Neutrophil (primary cell): Measurements from ENCODE around the gene TMEM14C.
"Not testable (repeated sequence)": the region's sequence is repeated elsewhere in the genome, so short reads cannot be mapped to it uniquely, and the experiment has no call there.

Experiments used
- H3K27ac ChIP-seq: fragments of 200-600 bp; sonication (generic); 2 replicates; pipeline ENCODE4 v1.5.1; 2016; ENCODE audit warnings: mild to moderate bottlenecking, moderate library complexity
- H3K27me3 ChIP-seq: fragments of 200-600 bp; sonication (generic); 2 replicates; pipeline ENCODE4 v1.6.0; 2016; ENCODE audit warnings: mild to moderate bottlenecking
- H3K36me3 ChIP-seq: fragments of 200-600 bp; sonication (generic); 2 replicates; pipeline ENCODE4 v1.5.1; 2017
- H3K4me1 ChIP-seq, 2 experiments: fragments of 200-600 bp in 1 of 2; sonication (generic) in 1 of 2; 1 replicate in 1 of 2; 2 replicates in 1 of 2; pipeline versions ENCODE4 v1.5.1 to v1.6.1; 2013 to 2016; ENCODE audit warnings: low read depth in 1 of 2, low read length in 1 of 2, mild to moderate bottlenecking in 1 of 2, moderate library complexity in 1 of 2; ENCODE audit not compliant: control insufficient read depth in 1 of 2, insufficient read depth in 1 of 2
- H3K4me3 ChIP-seq, 2 experiments: fragments of 200-600 bp in 1 of 2; sonication (generic) in 1 of 2; 1 replicate in 1 of 2; 2 replicates in 1 of 2; pipeline ENCODE4 v1.5.1; 2013 to 2016; ENCODE audit warnings: low read depth in 1 of 2, low read length in 1 of 2, mild to moderate bottlenecking in 1 of 2, moderate library complexity in 1 of 2
- H3K9me3 ChIP-seq: fragments of 200-600 bp; sonication (generic); 2 replicates; pipeline ENCODE4 v1.5.1; 2016
- TF ChIP-seq, protein P1 (sequence below): fragments of 200-600 bp; sonication (generic); IDR thresholded peaks from 2 replicates; pipeline ENCODE4 v1.5.1; 2016; ENCODE audit warnings: antibody characterized with exemption

TMEM14C gene

GRCh38 chr6:10745116-10745515 lies 22.2 kb downstream of the TMEM14C start:
- Histone ChIP-seq H3K9me3 (no peaks in the 10 kb centered on the region), H3K27ac (no peak overlapping the region), H3K36me3 (no peaks in the 10 kb centered on the region), H3K27me3 (no peaks in the 10 kb centered on the region), H3K4me3 (no peak overlapping the region), H3K4me1 (peaks cover 14 to 21% of the 10 kb centered on the region in 2 experiments)
- TF ChIP-seq, protein P1, sequence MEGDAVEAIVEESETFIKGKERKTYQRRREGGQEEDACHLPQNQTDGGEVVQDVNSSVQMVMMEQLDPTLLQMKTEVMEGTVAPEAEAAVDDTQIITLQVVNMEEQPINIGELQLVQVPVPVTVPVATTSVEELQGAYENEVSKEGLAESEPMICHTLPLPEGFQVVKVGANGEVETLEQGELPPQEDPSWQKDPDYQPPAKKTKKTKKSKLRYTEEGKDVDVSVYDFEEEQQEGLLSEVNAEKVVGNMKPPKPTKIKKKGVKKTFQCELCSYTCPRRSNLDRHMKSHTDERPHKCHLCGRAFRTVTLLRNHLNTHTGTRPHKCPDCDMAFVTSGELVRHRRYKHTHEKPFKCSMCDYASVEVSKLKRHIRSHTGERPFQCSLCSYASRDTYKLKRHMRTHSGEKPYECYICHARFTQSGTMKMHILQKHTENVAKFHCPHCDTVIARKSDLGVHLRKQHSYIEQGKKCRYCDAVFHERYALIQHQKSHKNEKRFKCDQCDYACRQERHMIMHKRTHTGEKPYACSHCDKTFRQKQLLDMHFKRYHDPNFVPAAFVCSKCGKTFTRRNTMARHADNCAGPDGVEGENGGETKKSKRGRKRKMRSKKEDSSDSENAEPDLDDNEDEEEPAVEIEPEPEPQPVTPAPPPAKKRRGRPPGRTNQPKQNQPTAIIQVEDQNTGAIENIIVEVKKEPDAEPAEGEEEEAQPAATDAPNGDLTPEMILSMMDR, result no peak

DNA sequence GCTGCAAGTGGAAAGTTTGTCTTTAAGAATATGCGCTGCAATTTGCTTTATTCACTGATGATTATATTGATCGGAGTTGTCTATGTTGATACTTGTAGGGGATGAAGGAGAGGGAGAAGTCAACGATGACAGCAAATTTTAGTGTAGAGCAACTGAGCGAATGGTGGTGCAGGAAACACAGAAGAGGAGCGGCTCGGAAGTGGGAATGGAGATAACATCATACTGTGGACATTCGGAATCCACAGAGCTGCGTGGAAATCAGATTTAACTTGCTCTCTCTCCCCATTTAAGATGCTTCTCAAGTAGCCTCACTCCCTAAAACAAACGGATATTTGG lies 24.0 kb downstream of the TMEM14C start:
- Histone ChIP-seq H3K4me3 (peak overlapping the region; percentile 64 to 77), H3K9me3 (no peaks in the 10 kb centered on the region), H3K36me3 (peaks cover 13% of the 10 kb centered on the region), H3K27ac (peak overlapping the region; percentile 86), H3K4me1 (peaks cover 14 to 21% of the 10 kb centered on the region in 2 experiments), H3K27me3 (no peaks in the 10 kb centered on the region)
- TF ChIP-seq, protein P1, result no peak

DNA sequence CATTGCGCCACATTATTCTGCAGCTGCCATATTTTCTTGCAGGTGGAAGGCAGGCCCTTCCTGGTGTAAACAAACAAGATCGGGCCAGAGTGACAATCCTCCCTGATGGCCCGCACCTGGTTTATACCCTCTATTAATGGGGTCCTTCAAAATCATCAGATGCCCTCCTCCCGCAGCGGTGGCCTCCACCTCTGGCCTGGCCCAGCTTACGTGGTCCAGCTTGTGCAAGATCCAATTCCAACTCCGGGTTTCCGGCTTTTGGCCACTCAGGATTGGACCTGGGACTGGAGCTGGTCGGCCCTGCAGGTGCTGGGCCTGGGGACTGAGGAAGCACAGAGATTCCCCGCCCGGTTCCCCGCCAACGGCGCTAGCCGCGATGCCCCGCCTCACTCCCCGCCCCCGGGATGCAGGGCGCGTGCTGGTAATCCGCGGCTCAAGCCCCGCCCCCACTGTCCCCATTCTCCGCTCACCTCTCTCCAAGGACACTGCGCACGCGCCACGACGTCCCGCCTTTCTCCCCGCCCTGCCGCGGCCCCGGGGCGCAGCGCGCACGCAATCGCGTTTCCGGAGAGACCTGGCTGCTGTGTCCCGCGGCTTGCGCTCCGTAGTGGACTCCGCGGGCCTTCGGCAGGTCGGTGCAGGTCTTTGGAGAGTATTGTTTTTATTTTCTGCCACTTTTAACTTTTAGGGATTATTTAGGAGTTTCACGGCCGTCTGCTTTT lies 24.5 kb downstream of the TMEM14C start, which contains the start of gene TMEM14B:
TSS of gene TMEM14B (plus strand) at position 555 of the 722 bp plus-strand sequence. CDS start 1,441 bp downstream, outside the sequence.
- peaks cover 14 to 21% of the 10 kb centered on the region in 2 experiments for H3K4me1 ChIP-seq
- no peaks in the 10 kb centered on the region for H3K9me3 ChIP-seq
- H3K36me3 ChIP-seq, result peaks cover 16% of the 10 kb centered on the region
- H3K4me3 ChIP-seq, result peak within 1 kb of the TSS; percentile 64 to 77
- TF ChIP-seq, protein P1, result peak; percentile 44
- H3K27ac ChIP-seq, result peak within 1 kb of the TSS; percentile 86
- no peaks in the 10 kb centered on the region for H3K27me3 ChIP-seq

- no peak overlapping the region for H3K27ac ChIP-seq
Measured at GRCh38 chr6:10749734-10750133, 26.9 kb downstream of the TMEM14C start.

GRCh38 chr6:10750568-10750967 lies 27.7 kb downstream of the TMEM14C start:
- peaks cover 47% of the 10 kb centered on the region for H3K36me3 ChIP-seq
- not testable (repeated sequence) for H3K27ac ChIP-seq, H3K4me3 ChIP-seq, H3K27me3 ChIP-seq, H3K9me3 ChIP-seq
- H3K4me1 ChIP-seq, result peaks cover 14 to 21% of the 10 kb centered on the region in 2 experiments

More at GRCh38 chr6:10749734-10750133, 26.9 kb downstream of the TMEM14C start:
- Histone ChIP-seq H3K4me1 (peaks cover 14 to 21% of the 10 kb centered on the region in 2 experiments), H3K27me3 (no peaks in the 10 kb centered on the region), H3K36me3 (peaks cover 39% of the 10 kb centered on the region), H3K4me3 (no peak overlapping the region), H3K9me3 (no peaks in the 10 kb centered on the region)
- TF ChIP-seq, protein P1, result no peak

- H3K9me3 ChIP-seq, H3K27me3 ChIP-seq, H3K27ac ChIP-seq, H3K4me3 ChIP-seq: not testable (repeated sequence)
- Histone ChIP-seq H3K36me3 (peaks cover 57% of the 10 kb centered on the region), H3K4me1 (peaks cover 13 to 19% of the 10 kb centered on the region in 2 experiments)
Measured at GRCh38 chr6:10751757-10752156, 28.9 kb downstream of the TMEM14C start.
